LNCaP clone FGC (cell line): ENCODE results near the gene STAT6.

Experiments used
- DNase-seq: peaks from one replicate; pipeline ENCODE4 v3.0.0-alpha.2; 2011; ENCODE audit warnings: low read depth
- H3K4me3 ChIP-seq: 2 replicates; pipeline ENCODE4 v1.5.1; 2011; ENCODE audit warnings: mild to moderate bottlenecking, low read depth, low read length, control low read depth
- CTCF ChIP-seq: IDR thresholded peaks from 2 replicates; pipeline ENCODE4 v1.5.1; 2012; ENCODE audit warnings: mild to moderate bottlenecking; ENCODE audit not compliant: control insufficient read depth, insufficient read depth; ENCODE audit errors: extremely low read depth

STAT6 gene

DNA sequence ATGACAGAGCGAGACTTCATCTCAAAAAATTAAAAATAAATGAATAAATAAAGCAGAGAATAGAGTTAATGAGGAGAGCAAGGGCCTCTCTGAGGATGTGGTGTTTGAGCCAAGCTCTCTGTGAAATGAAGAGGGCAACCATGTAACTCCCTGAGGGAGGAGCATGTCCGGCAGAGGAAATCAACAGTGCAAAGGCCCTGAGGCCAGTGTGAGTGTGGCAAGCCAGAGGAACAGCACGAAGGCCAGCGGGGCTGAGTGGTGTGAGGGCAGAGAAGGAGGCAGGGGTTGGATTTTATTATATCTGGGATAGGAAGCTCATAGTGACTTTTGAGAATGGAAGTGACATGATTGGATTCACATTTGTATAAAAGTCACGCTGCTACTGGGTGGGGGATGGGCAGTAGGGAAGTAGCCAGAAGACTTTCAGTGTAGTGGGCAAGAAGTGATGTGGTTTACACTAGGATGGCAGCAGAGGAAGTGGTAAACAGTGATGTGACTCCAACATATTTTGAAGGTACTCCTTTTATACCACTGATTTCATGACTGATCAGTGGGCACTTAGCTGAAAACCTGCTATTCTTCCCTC lies 46.5 kb upstream of the STAT6 start:
- H3K4me3 ChIP-seq = no peak overlapping the region
- TF ChIP-seq CTCF = no peak
- DNase-seq = no peak

GRCh38 chr12:57156701-57157403 lies 45.7 kb upstream of the STAT6 start:
- DNase-seq = no peak
- TF ChIP-seq CTCF = no peak
- no peak overlapping the region for H3K4me3 ChIP-seq

DNA sequence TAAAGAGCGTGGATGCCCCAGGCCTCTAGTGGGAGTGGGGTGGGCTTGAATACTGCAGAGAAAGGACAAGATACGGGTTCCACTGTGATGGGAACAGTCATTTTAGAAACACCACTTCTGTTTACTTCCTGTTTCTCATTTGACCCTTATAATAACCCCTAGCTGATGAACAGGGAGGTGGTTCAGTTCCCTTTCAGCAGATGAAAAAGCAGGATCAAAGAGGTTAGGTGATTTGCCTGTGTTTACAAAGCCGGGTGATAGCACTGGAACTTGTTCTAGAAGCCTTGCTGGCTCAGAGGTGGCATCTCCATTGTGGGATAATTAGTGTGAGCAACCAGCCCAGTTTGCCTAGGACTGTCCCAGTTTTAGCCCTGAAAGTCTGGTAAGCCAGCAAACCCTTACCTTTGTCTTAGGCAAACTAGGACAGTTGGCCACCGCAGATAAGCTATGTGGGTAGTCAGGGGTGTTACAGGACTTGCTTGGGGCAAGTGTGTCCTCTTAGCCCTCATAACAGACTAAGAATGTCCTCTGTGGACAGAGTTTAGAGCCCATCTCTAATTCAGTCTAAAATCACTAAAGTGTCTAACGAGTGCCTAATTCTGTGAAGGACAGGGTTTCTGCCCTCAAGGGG lies 43.8 kb upstream of the STAT6 start:
- no peak for TF ChIP-seq CTCF
- no peak overlapping the region for H3K4me3 ChIP-seq
- DNase-seq = no peak

- DNase-seq = no peak
- no peak overlapping the region for H3K4me3 ChIP-seq
- TF ChIP-seq CTCF = no peak
These were observed 42.9 kb upstream of the STAT6 start for GRCh38 chr12:57154076-57154475.

GRCh38 chr12:57153415-57153997 lies 42.3 kb upstream of the STAT6 start:
- DNase-seq = no peak
- H3K4me3 ChIP-seq = no peak overlapping the region
- no peak for TF ChIP-seq CTCF

- DNase-seq = no peak
- TF ChIP-seq CTCF = no peak
These were observed 41.5 kb upstream of the STAT6 start for GRCh38 chr12:57152639-57153038.

More at GRCh38 chr12:57152639-57153038, 41.5 kb upstream of the STAT6 start:
- H3K4me3 ChIP-seq = no peak overlapping the region
